GM18508 (cell line): ENCODE data around the gene FBXO36.
"Not testable (repeated sequence)": the region's sequence is repeated elsewhere in the genome, so short reads cannot be mapped to it uniquely, and the experiment has no call there.

ENCODE experiments used
- ATAC-seq: cut with Tn5 transposase; IDR thresholded peaks from one replicate; pipeline ENCODE4 v1.9.1; 2021; ENCODE audit warnings: moderate number of reproducible peaks; ENCODE audit not compliant: insufficient read depth, unreplicated experiment

FBXO36 gene, protein sequence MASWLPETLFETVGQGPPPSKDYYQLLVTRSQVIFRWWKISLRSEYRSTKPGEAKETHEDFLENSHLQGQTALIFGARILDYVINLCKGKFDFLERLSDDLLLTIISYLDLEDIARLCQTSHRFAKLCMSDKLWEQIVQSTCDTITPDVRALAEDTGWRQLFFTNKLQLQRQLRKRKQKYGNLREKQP

DNA sequence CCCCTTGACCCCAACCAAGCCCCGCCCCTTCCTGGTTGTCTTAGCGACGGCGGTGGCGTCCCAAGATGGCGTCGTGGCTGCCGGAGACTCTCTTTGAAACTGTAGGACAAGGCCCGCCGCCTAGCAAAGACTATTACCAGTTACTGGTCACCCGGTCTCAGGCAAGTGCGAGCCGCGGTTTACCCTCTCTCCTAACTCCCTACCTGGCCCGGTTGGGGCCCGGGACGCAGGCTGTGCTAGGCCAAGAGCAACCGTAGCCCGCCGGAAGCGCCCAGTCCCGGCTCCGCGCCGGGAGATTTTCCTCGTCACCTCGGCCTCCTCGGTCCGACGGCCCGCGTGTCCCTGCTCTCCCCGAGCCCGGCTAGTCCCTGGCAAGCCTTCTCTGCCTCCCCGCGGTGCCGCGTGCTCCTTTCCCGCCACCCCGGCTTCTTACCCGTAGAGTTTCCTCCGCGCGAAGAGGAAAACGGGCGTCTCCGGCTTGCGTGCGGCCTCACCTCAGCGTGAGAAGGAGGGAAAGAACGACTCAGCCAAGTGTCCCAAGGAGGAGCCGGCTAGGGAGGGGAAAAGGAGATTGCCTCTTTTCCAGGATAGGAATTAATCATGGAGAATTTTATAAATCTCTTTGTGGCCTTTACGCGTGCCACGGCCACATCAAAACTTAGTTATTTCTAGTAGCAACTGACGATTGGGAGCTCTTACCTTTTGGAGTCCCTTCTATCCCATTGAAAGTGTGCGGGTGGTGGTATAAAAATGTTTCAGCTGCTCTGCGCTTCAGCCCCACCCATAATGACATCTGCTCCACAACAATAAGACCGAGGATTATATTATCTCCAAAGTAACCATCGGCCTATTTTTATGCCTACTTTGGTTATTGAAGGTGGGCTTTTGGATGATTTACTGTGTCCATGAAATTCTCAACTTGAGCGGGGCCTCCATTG is at the start of gene FBXO36:
Gene FBXO36, plus strand, starts transcription at position 55 of the 938 bp plus-strand sequence. Its CDS starts 11 bp downstream, at position 66.
- ATAC-seq = peak; percentile 55

DNA sequence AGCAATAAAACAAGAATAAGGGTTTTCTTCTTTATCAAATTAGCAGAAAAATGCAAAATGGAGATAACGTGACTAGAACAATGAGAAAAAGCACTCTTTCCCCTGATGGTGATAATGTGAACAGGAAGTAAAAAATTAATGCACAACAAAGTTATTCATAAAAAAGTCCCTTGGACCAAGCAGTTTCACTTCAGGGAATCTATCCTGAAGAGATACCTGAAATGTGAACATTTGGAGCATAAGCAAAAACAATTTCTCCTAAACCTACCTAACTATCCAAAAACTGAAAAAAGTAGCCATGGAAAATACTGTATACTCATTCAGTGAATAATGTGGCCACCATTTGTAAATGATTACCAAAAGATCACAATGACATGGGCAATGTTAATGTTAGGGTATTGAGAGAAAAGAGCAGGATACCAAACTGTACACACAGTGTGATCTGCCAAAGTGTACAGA is 49.2 kb upstream of the FBXO36 start:
- peak; percentile 95 for ATAC-seq

DNA sequence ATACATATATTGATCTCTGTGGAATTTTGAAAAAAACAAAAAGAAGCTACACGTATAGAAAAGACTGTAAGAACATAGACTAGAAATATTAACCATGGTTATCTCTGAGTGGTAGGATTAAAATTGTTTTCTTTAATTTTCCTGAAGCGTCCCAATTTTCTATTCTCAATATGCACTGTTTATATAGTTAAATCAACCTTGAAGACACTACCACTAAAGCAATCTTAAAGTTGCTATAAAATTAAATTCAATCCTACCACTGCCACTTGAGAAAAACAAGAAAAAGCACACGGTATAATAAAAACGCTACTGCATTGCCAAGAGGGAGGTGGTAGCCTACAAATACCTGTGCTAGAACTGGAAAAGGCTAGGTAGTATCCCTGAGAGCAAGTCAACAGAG is 47.7 kb upstream of the FBXO36 start:
- ATAC-seq = no peak

DNA sequence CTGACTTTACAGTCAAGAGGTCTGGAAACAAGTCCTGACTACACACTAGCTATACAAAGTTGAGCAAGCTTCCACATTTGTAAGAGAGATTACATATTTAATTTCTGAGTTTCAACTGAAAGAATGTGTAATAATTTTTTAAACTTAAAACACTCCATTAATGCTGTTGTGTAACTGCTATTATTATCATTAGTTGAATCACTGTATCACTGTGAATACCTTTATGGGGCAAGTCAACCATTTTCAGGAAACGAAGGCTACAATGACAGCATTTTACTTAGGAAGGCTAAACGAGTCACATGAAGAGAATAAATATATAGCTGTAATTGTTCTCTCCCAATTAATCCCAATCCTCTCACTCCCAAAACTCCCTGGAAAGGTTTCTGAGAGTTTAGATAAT is 46.8 kb upstream of the FBXO36 start:
- ATAC-seq = no peak

DNA sequence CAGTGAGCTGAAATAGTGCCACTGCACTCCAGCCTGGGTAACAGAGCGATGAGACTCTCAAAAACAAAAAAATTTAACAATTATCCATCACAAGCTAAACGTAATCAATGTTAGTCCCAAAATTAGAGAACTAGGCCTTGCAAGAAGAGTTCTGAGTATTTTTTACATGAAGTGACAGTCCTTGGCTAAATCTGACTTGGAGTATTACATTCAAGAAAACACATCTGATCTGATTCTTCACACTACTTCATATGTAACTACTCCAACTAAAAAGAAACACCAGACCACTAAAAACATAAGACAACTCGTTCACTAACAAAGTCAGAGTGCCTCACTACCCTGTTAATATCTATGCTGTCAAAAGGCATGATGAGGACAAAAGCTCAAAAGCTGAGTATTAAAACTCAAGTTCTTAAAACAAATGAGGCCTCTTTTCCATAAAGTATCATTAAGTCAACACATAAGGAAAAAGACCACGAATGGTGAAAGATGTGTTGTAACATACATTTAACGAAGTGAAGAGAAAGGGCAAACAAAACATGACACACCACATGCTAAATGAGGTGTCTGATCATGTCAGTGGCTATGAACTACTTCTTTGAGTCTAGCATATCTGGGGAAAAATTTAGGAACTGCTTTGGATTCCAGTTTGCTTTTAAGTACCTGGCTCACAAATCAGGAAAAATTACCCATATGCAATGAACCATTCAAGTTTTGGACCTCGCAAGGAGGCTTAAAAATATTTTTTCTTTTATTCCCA is 42.9 kb upstream of the FBXO36 start:
- ATAC-seq = no peak

DNA sequence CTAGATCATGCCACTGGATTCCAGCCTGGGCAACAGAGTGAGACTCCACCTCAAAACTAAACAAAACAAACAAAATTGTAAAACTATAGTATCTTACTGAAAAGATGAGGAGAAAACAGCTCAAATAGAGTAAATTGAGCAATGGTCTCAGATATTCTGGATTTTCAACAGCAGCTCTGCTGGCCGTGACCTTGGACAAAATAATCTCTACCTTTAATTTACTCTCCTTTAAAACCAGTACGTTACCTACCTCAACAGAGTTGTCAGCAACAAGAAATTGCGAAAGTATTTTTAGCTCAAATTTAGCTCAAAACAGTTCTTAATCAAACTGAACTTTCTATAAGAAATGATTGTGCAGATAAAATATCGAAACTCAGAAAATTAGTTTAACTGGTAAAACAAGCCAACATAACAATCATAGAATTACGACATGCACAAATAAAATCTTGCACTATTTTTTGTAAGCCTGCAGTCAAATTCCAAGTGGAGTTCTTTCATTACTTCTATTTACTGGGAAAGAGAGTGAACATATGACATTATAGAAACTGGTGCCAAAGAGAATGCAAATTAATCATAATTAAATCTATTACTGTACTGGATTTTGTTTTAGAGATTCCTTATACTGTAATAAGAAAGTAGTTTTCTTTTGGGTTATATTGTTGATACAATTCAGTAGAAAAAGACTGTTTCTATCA is 41.3 kb upstream of the FBXO36 start:
- no peak for ATAC-seq

DNA sequence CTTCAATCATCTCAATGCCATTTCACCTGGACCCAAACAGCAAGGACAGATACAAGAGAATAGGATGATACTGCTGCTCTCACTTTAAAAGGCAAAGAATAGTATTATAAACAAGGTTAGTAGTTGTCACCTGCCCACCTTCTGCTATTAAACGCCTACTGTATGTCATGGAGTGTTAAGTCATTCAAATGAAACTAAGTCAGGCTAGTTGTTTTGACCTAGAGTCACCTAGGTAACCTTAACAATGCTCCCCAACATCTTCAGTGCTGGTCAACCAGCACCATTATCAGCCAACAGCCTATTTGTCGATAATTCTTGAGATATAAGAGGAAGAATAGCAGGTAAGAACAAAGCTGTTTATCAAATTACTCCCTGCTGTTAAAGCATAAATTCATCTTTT is 39.7 kb upstream of the FBXO36 start:
- ATAC-seq = no peak

DNA sequence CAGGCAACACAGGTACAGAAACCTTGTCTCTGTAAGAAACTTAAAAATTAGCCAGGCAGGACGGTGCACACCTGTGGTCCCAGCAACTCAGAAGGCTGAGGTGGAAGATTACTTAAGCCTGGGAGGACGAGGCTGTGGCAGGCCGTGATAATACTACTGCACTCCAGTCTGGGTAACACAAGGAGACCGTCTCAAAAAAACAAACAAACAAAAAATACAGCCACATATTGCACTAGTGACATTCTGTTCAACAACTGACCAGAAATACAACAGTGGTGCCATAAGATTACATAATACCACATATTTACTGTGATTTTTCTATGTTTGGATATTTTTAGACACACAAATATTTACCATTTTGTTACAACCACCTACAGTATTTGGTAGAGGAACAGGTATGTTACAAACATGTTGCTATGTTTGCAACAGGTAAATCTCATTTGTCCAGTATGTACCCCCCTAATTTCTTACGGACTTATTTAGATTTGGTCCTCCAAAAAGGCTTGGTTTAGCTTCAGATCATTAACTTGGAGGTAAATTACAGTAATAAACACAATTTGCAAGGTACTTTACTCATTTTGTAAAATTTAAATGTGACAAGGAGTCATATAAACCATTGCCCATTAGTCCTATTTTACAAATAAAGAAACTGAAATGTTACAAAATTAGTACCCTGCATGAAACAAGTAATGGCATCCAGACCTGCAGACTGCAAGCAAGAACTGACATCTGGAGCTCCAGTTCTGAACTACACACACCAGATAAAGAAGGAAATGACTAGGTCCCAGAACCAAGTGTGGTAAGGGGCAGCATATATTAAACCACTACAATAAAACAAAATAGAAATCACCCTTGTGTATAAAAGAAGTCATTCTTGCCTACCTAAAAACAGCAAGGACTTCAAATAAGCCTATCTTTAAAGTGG is 37.3 kb upstream of the FBXO36 start:
- peak; percentile 74 for ATAC-seq

DNA sequence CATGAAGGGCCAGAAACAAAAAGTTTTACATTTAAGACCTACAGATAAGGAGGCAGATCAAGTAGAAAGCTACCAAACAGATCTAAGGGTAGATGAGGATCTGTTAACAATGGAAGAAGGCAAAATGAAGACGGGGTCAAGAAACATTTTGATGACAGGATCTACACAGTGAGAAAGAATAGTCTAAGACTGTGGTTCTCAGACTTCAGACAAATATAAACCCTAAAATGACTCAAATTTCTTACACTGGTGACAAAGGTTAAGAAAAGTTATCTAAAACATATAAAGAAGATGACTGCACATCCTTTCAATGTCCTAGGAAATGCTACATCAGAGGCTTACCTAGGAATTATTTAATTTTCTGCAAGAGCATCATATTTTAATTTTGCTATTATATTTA is 34.9 kb upstream of the FBXO36 start:
- ATAC-seq = no peak

DNA sequence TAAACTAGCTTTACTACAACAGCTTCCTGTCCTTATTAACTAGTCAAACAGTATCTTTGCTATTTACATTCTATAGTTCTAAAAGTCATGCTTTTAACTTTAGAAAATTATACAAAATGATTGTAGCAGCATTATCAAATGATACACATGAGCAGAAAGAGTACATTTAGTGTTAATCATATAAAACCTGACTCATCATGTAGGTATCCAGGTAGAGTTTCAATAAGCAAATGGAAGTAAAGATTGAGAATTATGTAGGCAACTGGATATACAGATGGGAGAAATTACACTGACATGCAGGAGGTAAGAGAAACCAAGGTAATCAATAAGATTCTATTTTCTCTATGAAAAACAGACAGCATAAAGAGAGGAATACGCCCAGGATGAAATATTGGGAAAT is 34.3 kb upstream of the FBXO36 start:
- no peak for ATAC-seq

DNA sequence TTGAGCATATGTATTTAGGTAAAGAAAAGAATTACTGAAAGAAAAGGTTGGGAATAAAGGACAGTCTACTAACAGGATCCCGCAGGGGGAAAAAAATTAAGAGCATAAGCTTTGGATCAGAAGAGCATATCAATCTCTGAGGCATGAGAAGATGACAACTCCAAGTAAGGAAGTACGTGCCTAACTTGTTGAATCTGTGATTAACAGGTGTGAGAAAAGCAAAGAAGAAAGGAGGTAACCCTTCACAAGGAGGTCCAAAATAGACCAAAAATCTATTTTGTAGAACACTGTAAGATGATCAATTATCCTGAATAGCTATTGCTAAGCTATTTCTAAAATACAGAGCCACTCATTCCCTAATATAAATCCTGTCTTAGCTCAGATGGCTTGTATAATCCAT is 33.3 kb upstream of the FBXO36 start:
- ATAC-seq = no peak

DNA sequence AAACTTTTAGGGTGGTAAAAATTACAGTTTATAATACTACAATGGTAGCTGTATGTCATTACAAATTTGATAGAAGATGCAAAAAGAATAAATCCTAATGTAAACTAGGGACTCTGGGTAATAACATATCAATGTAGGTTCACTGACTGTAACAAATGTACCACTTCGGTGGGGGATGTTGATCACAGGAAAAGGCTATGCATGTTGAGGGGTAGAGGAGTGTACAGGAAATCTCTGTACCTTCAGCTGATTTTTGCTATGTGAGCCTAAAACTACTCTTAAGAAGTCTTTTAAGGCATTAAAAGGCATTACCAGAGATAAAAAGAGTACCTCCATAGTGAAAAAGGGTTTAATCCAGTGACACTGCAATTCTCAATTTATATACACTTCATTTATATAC is 25.4 kb upstream of the FBXO36 start:
- ATAC-seq = no peak

DNA sequence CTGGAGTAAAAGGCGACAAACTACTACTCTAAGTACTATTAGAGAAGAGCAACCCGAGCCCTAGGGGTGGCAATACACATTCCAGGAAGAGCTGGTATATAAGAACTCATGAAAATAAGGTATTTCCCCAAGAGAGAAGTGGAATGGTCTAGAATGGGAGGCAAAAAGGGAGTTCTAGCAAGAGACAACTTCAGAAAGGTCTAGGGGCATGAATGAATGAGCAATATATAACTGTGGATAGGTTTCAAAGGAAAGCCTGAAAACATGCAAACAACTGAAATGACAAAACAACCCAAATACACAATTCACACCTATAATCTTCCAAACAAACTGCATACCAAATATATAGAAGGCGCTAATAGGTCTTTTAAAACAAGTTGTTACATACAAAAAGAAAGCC is 22.7 kb upstream of the FBXO36 start:
- no peak for ATAC-seq

DNA sequence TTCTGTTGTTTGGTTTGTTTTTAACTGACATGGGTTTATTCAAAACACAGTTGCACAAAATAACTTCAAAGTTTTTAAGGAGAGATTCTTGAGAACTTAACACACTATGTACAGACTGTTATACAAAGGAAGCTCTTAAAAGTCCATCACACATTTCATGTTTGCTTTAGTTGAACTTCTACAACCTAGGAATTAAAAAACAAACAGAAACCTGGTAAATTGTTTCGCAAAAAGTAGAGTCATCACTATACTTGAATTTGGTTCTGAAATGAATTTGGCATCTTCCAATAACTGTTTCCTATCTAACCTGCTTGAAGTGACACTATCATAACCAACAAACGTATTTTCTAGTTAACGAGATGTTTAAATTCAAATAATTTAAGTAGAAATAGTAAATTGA is 22.3 kb upstream of the FBXO36 start:
- ATAC-seq = no peak

DNA sequence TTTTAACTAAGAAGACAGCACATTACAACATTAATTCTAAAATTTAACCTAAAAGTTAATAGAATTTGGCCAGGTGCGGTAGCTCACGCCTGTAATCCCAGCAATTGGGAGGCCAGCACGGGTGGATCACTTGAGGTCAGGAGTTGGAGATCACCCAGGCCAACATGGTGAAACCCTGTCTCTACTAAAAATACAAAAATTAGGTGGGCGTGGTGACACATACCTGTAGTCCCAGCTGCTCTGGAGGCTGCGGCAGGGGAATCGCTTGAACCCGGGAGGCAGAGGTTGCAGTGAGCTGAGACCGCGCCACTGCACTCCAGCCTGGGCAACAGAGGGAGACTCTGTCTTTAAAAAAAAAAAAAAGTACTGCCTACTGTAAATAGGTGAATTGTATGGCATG is 21.8 kb upstream of the FBXO36 start:
- not testable (repeated sequence) for ATAC-seq

DNA sequence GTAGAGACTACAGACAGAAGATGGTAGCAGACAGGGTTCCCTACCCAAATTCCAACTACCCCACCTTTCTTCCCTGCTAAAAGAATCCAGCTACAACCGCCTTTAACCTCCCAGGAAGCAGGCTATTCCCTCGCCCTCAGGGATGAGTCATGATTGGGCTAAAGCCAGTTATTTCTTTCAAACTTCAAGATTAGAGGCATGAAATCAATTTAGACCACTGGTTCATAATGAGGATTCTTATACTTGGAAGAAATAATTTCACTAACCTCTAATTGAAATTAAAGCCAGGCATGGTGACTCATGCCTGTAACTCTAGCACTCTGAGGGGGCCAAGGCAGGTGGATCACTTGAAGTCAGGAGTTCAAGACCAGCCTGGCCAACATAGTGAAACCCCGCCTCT is 20.5 kb upstream of the FBXO36 start:
- no peak for ATAC-seq

DNA sequence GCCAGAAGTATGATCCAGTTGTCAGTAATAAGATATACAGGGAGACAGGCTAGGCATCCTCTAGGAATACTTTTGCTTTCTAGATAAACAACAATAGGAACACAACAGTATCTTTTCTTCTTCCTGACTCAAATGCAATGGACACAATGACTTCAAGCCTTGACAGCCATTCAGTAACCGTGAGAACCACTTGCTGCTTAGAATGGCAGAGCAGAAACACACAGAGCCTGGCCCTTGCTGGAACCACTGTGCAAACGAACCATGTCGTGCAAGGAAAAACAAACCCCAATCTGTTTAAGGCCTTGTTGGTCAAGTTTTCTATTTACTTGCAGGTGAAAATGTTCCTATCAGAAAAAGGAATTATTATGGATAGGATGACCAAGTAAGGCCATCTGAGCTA is 19.3 kb upstream of the FBXO36 start:
- ATAC-seq = no peak

DNA sequence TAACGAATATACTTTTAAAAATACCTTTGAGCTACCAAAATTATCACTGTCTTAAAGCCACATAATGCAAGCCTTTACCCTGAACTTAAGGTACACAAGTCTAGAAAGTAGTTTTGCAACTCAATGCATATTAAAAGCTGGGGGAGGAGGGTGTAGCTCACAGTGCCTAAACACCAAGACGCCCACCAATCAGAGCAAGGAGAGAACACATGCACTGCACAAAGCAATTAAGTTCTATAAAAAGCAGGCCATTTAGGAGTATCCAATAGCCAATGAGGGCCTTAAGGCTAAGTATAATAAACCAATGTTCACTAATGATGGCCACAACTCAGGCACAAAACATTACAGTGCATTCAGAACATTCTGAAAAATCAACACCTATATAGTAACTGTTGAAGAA is 16.7 kb upstream of the FBXO36 start:
- no peak for ATAC-seq

DNA sequence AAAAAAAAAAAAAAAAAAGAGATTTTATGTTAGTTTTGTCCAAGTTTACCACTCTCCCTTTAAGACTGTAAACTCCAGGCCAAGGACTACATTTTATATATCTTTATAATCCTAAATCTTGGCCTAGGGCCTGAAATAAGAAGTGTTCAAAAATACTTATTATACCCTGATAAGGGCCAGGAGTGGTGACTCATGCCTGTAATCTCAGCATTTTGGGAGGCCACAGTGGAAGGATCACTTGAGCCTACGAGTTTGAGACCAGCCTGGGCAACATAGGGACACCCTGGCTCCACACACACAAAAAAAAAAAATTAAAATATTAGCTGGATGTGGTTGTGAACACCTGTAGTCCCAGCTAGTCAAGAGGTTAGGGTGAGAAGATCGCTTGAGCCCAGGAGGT is 13.2 kb upstream of the FBXO36 start:
- ATAC-seq = no peak
